HG03439 (cell line): ENCODE results near the gene KIAA0825.

Experiments used
- ATAC-seq: cut with Tn5 transposase; IDR thresholded peaks from one replicate; pipeline ENCODE4 v1.9.1; 2021; ENCODE audit warnings: mild to moderate bottlenecking, moderate library complexity; ENCODE audit not compliant: unreplicated experiment

The KIAA0825 gene

GRCh38 chr5:94329115-94329514 lies 289.3 kb downstream of the KIAA0825 start:
- no peak for ATAC-seq

DNA sequence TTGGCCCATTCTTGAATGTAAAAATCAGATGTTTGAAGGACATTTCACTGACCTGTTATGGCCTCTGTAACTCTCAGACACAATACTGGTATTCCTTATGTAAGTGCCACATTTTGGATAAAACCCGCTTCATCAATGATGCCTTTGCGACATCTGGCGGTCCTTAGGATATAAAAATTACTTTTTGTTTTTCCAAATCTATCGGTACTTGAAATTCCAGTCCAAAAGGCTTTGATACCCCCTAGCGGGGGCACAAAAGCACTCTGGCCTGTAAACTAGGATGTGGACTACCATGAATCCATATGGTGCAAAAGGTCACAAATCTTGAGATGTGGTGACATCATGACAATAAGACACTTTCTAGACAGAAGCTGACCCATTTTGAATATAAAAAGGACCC lies 291.8 kb downstream of the KIAA0825 start:
- no peak for ATAC-seq

DNA sequence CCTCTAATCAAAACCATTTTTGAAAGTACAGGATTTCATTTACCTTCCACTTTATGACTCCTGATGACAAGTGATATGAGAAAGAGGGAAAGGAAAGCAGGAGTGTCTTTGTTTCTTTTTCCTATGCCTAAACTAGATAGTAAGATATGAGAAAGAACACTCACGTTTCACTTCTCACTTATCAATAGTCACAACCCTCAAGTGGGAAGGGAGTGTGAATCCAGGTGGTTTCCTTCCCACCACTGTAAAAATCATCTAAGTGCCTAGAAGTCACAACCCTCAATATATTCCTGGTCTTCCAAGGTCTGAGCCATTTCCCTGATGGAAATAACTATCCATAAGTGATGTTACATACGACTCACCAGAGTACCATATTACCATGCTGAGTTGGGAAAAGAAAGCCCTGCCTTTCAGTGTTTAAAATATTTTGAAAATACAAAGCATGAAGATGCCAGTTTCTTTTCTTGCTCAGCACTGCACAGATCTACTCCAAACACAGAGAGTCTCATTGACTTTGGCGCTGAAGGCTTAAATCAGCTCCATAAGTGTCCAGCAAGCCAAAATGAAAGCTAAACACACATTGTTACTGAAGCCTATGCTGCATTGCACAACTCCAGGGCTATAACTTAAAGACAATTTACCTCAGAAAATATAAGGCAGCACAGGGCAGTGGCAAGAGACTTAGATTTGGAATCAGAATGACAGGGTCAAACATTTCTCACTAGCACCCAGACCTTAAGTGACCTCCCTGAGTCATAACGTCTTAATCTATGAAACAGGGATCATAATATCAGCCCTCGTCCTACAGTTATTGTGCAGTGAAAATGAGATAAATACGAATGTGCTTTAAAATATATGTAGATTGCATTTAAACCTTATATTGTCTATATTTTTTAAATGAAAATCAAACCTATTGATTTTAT lies 301.2 kb downstream of the KIAA0825 start:
- no peak for ATAC-seq

GRCh38 chr5:94314460-94315131 lies 303.8 kb downstream of the KIAA0825 start:
- no peak for ATAC-seq

DNA sequence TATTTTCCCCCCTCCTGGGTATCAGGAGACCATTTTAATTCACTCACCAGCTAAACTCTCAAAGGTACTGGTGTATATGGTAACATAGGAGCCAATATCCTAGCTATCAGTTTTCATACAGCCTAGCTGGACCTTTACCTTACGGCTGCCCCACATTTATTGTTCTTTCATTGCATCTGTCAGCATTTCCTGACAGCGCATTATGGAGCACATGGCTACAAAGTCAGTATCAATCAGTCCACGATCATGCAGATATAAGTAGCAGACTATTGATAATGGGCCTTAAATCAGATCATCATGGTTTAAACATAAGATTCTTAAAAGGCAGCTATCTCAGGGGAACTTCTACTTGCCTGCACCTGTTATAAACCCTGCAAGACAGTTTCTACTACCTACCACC lies 304.7 kb downstream of the KIAA0825 start:
- no peak for ATAC-seq

- no peak for ATAC-seq
These were observed 305.2 kb downstream of the KIAA0825 start for GRCh38 chr5:94313188-94313587.

- ATAC-seq: no peak
These were observed 306.1 kb downstream of the KIAA0825 start for GRCh38 chr5:94312298-94312697.

DNA sequence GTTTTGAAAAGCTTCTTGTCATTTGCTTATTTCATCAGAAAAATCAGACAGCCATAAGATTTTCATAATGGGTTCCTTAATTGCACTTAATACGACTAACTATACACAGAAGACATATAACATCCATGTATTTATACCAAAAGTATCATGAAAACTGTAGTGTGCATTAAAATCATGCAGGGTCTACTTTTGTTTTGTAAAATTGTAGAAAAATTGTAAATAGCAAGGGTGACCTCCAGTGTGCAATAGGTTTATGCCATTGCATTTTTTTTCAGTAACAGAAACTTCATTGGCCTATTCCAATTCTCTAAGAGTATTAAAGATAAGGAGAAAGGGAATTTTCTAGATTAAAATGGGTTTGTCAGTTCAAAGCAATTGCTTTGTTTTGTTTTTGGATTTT lies 307.6 kb downstream of the KIAA0825 start:
- no peak for ATAC-seq

DNA sequence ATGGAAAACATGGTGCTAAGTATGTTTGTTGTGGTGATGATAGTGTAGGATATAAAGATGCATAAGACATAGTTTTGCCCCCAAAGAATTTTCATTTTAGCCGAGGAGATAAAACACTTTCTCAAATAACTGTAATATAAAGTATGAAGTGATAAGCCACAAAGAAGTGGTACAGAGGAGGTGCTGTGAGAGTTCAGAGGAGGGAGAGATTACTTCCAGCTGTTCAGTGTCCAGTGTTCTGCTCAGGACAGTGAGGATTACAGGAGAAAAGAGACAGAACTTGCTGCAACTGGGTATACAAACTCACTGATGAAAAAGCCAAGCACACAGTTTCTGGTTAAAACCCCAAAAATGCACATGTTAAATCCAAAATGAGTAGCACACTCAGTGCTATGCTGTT lies 309.3 kb downstream of the KIAA0825 start:
- no peak for ATAC-seq

DNA sequence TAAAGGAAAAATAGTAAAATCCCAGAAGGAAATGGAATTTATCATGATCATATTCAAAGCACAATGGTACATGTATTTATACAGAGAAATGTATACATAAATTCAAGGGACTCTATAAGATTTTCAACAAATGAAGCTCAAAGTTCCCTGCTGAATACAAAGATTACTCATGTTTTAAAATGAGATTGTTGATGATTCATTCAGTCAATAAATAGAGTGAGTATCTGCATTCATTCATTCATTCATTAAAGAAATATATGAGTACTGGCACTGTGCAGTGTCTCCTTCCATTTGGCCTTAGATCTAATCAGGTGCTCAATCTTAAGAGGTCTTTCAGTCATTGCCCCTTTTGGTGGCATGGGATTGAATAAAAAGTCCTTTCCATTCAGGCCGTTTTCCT lies 310.0 kb downstream of the KIAA0825 start:
- ATAC-seq: no peak

- no peak for ATAC-seq
These were observed 314.3 kb downstream of the KIAA0825 start for GRCh38 chr5:94304146-94304545.

GRCh38 chr5:94288937-94289336 lies 329.5 kb downstream of the KIAA0825 start:
- ATAC-seq: no peak

- no peak for ATAC-seq
These were observed 332.4 kb downstream of the KIAA0825 start for GRCh38 chr5:94285984-94286383.

- ATAC-seq: no peak
These were observed 335.3 kb downstream of the KIAA0825 start for GRCh38 chr5:94283093-94283492.

- ATAC-seq: no peak
These were observed 337.1 kb downstream of the KIAA0825 start for GRCh38 chr5:94281236-94281801.

- no peak for ATAC-seq
These were observed 341.7 kb downstream of the KIAA0825 start for GRCh38 chr5:94276751-94277150.

GRCh38 chr5:94276048-94276447 lies 342.4 kb downstream of the KIAA0825 start:
- no peak for ATAC-seq

DNA sequence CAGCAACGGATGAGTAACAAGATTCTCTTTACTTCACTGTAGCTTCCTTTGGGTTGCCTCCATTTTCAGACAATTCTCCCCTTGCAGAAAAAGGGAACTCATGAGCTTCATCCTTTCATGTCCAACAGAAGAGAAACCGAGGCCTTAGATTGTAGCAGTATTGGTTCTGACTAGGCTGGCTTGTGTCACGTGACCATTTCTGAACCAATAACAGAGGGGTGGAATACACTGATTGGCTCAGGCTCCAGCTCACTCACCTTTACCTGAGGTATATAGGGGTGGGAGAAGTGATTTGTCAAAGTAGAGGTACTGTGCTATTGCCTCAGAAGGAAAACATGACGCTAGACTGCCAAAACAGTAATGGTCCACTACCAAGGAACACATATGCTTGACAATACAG lies 343.7 kb downstream of the KIAA0825 start:
- ATAC-seq: no peak

DNA sequence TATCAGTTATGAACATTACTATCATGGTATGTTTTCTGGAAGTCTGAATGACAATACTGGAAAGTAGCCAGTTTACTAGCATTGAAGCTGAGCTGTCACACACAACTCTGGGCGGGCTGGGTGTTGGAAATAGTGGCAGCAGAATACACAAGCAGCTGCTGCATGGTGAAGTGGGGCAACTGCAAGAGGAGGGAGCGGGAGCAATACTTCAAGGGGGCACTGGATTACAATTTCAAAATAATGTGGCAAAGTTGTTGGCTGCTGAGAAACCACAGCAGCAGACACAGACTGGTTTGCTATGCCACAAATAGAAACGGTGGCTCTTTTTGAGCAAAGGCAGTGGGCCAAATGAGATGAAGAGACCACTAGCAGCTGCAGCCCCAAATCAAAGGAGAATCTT lies 350.2 kb downstream of the KIAA0825 start:
- no peak for ATAC-seq

- no peak for ATAC-seq
These were observed 351.0 kb downstream of the KIAA0825 start for GRCh38 chr5:94267350-94267899.

DNA sequence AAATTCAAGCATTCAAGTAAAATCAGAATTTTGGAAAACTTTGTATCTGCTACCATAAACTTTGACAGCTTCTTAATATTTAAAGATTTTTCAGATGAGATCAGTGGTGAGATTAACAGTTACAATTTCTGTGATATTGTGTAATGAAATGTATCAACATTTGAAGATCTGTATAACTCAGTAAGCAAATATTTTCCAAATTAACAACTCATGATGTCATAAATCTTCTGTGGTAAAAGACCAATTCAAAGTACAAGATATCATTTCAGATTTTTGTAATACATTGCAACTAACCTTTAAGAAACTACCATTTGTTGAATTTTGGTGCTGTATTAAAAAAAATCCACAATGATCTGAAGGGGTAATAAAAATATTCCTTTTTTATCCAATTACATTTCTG lies 352.2 kb downstream of the KIAA0825 start:
- ATAC-seq: no peak

DNA sequence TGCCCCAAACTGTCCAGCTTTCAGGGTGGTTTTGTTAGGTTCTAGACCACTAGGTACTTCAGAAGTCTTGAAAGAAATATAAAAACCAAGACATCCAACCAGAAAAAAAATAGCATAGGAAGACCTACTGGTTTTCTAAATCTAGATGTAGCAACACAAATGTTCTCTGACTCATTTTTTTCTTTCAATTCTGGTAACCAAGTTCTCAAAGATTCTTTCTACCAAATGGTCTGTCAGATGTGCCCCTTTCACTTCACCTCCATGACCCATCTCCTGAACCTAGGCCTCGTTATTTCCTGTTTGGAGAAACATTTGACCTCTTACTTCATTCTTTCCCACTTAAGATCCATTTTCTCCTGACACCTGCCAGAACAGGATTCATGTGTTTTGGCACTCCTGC lies 355.3 kb downstream of the KIAA0825 start:
- no peak for ATAC-seq
